CD8-positive, alpha-beta memory T cell (primary cell): ENCODE measurements around the gene IDS. TPM values are rescaled to one million over a fixed set of nuclear protein-coding genes. Genes with fewer than 3 reads are reported as not detected.
"Not testable (repeated sequence)": the region's sequence is repeated elsewhere in the genome, so short reads cannot be mapped to it uniquely, and the experiment has no call there.

Experiments
- CTCF ChIA-PET: fragments of 350-600 bp; sonication (Branson Sonifier 250); formaldehyde crosslinking; loops from one replicate; lab custom pipeline; 2021; ENCODE audit warnings: antibody characterized with exemption; lab: Charles Lee
- POLR2A ChIA-PET: fragments of 350-600 bp; sonication (Branson Sonifier 250); formaldehyde crosslinking; loops from one replicate; lab custom pipeline; 2021; ENCODE audit warnings: antibody characterized with exemption; lab: Charles Lee
- DNase-seq, 5 donors: peaks; one replicate each; pipeline versions ENCODE4 v3.0.0 to v3.0.0-alpha.2; 2020 to 2022; ENCODE audit warnings: mixed read lengths in 1 of 5
- H3K27ac ChIP-seq: one replicate; pipeline ENCODE4 v1.7.0; 2013; ENCODE audit warnings: low read depth, mild to moderate bottlenecking, low read length, moderate library complexity
- H3K27me3 ChIP-seq: 2 replicates; pipeline ENCODE4 v1.7.0; 2013; ENCODE audit warnings: low read length, mild to moderate bottlenecking; ENCODE audit not compliant: insufficient read depth, poor library complexity, severe bottlenecking
- H3K36me3 ChIP-seq: 2 replicates; pipeline ENCODE4 v1.7.0; 2013; ENCODE audit warnings: mild to moderate bottlenecking, low read length, moderate library complexity; ENCODE audit not compliant: insufficient read depth
- H3K4me1 ChIP-seq: 2 replicates; pipeline ENCODE4 v1.7.0; 2013; ENCODE audit warnings: mild to moderate bottlenecking, low read length, moderate library complexity; ENCODE audit not compliant: insufficient read depth
- H3K4me3 ChIP-seq: 2 replicates; pipeline ENCODE4 v1.7.0; 2013; ENCODE audit warnings: mild to moderate bottlenecking, low read length
- H3K9me3 ChIP-seq: 2 replicates; pipeline ENCODE4 v1.7.0; 2013; ENCODE audit warnings: mild to moderate bottlenecking, low read length
- H3K27ac Mint-ChIP-seq, 8 donors: one replicate each; pipeline ENCODE4 v1.8.0; 2020 to 2021; ENCODE audit warnings: mixed read lengths in 8 of 8, mild to moderate bottlenecking in 6 of 8, inconsistent platforms in 3 of 8, moderate library complexity in 3 of 8
- H3K27me3 Mint-ChIP-seq, 2 donors: one replicate each; pipeline ENCODE4 v1.8.0; 2020 to 2021; ENCODE audit warnings: mixed read lengths in 2 of 2, mild to moderate bottlenecking in 1 of 2, moderate library complexity in 1 of 2
- H3K36me3 Mint-ChIP-seq, 3 donors: one replicate each; pipeline ENCODE4 v1.8.0; 2020 to 2021; ENCODE audit warnings: mixed read lengths in 3 of 3, inconsistent platforms in 1 of 3, mild to moderate bottlenecking in 1 of 3
- H3K4me1 Mint-ChIP-seq, 3 donors: one replicate each; pipeline ENCODE4 v1.8.0; 2020 to 2021; ENCODE audit warnings: mixed read lengths in 3 of 3, inconsistent platforms in 1 of 3, mild to moderate bottlenecking in 1 of 3
- H3K4me3 Mint-ChIP-seq, 7 donors: one replicate each; pipeline ENCODE4 v1.8.0; 2020 to 2021; ENCODE audit warnings: mixed read lengths in 7 of 7, mild to moderate bottlenecking in 6 of 7, moderate library complexity in 4 of 7, inconsistent platforms in 2 of 7
- H3K9me3 Mint-ChIP-seq, 5 donors: one replicate each; pipeline ENCODE4 v1.8.0; 2020 to 2022; ENCODE audit warnings: mixed read lengths in 5 of 5, mild to moderate bottlenecking in 3 of 5, moderate library complexity in 2 of 5, inconsistent platforms in 1 of 5
- polyA plus RNA-seq: library from polyadenylated mRNA; unstranded; fragments of 300-500 nt; fragmentation: Illumina TruSeq; gene quantifications from one replicate; pipeline ENCODE4 v1.2.3, GENCODE V29; 2021
- total RNA-seq, 2 experiments: library from RNA; stranded (reverse); gene quantifications; one replicate each; pipeline ENCODE4 v1.2.3, GENCODE V29; 2021

IDS gene
- total and polyA plus RNA-seq, 3 experiments from 2014 or later = 84.6 to 145 (median 86.0) TPM

- no peak overlapping the region for H3K27ac ChIP-seq
- Mint-ChIP-seq H3K9me3 (peaks cover 0 to 2% (median 0%) of the 10 kb centered on the region in 5 donors), H3K4me1 (peaks cover 18 to 24% (median 24%) of the 10 kb centered on the region in 3 donors), H3K27me3 (peaks cover 0 to 13% of the 10 kb centered on the region in 2 donors), H3K27ac (peak overlapping the region in 6 of 8 donors; percentile 75 to 100 (median 98)), H3K36me3 (peaks cover 0 to 21% (median 0%) of the 10 kb centered on the region in 3 donors), H3K4me3 (no peak overlapping the region)
- H3K4me3 ChIP-seq = no peak overlapping the region
- DNase-seq = no peak
- H3K27me3 ChIP-seq = no peaks in the 10 kb centered on the region
- H3K36me3 ChIP-seq = peaks cover 8% of the 10 kb centered on the region
- no peaks in the 10 kb centered on the region for H3K9me3 ChIP-seq
- H3K4me1 ChIP-seq = peaks cover 32% of the 10 kb centered on the region
- POLR2A ChIA-PET = interaction anchor here (2.6 kb wide), 1 partner anchor 16 kb away, joined by 12 read pairs; no protein-coding TSS in a partner anchor
- CTCF ChIA-PET = interaction anchor here (1.7 to 3.6 kb wide), 2 partner anchors 16 to 34 kb away, joined by 5 to 25 read pairs; partner anchors contain the start of gene EOLA1
Measured at GRCh38 chrX:149506349-149506748, 1.2 kb upstream of the IDS start.

GRCh38 chrX:149505671-149506070 is 565 bp upstream of the IDS start:
- CTCF ChIA-PET = interaction anchor here (1.2 to 3.6 kb wide), 4 partner anchors 8 to 35 kb away, joined by 3 to 25 read pairs (median 4); partner anchors contain the start of gene EOLA1

GRCh38 chrX:149504226-149504914 is 736 bp downstream of the IDS start:
- peak; percentile 50 to 90 (median 59) for DNase-seq
- Mint-ChIP-seq H3K4me3 (peak overlapping the region; percentile 86 to 99 (median 93)), H3K27me3 (peaks cover 0 to 16% of the 10 kb centered on the region in 2 donors), H3K4me1 (peaks cover 24 to 41% (median 38%) of the 10 kb centered on the region in 3 donors), H3K27ac (peak overlapping the region; percentile 94 to 100 (median 99)), H3K9me3 (peaks cover 0 to 2% (median 0%) of the 10 kb centered on the region in 5 donors), H3K36me3 (peaks cover 0 to 38% (median 0%) of the 10 kb centered on the region in 3 donors)
- Histone ChIP-seq H3K27ac (peak overlapping the region; percentile 99), H3K4me1 (peaks cover 33% of the 10 kb centered on the region), H3K27me3 (no peaks in the 10 kb centered on the region), H3K4me3 (peak overlapping the region; percentile 85), H3K9me3 (no peaks in the 10 kb centered on the region), H3K36me3 (peaks cover 18% of the 10 kb centered on the region)
- ChIA-PET CTCF (interaction anchor here (1.3 to 3.6 kb wide), 4 partner anchors 8 to 36 kb away, joined by 3 to 25 read pairs (median 4); partner anchors contain the start of gene EOLA1), POLR2A (interaction anchor here (0.5 to 2.6 kb wide), 5 partner anchors 10 to 1192 kb away, joined by 3 to 25 read pairs (median 6); partner anchors contain the start of genes EOLA1 and EOLA2)

More at GRCh38 chrX:149505671-149506070, 565 bp upstream of the IDS start:
- H3K4me3 Mint-ChIP-seq = peak overlapping the region; percentile 86 to 99 (median 93)
- no peaks in the 10 kb centered on the region for H3K9me3 ChIP-seq
- H3K9me3 Mint-ChIP-seq = peaks cover 0 to 2% (median 0%) of the 10 kb centered on the region in 5 donors
- POLR2A ChIA-PET = interaction anchor here (0.7 to 2.6 kb wide), 4 partner anchors 17 to 1594 kb away, joined by 4 to 25 read pairs (median 9); partner anchors contain the start of genes EOLA1, EOLA2 and FMR1
- peak overlapping the region; percentile 30 for H3K4me3 ChIP-seq
- H3K36me3 Mint-ChIP-seq = peaks cover 0 to 27% (median 0%) of the 10 kb centered on the region in 3 donors
- no peaks in the 10 kb centered on the region for H3K27me3 ChIP-seq
- H3K36me3 ChIP-seq = peaks cover 15% of the 10 kb centered on the region
- peak overlapping the region; percentile 94 to 100 (median 99) for H3K27ac Mint-ChIP-seq
- peak overlapping the region; percentile 99 for H3K27ac ChIP-seq
- peaks cover 33% of the 10 kb centered on the region for H3K4me1 ChIP-seq
- DNase-seq = no peak
- H3K27me3 Mint-ChIP-seq = peaks cover 0 to 16% of the 10 kb centered on the region in 2 donors
- peaks cover 21 to 30% (median 29%) of the 10 kb centered on the region in 3 donors for H3K4me1 Mint-ChIP-seq

GRCh38 chrX:149503446-149503845 is 1.7 kb downstream of the IDS start:
- Histone ChIP-seq H3K4me1 (peaks cover 33% of the 10 kb centered on the region), H3K27ac (peak overlapping the region; percentile 99), H3K36me3 (peaks cover 23% of the 10 kb centered on the region)
- Mint-ChIP-seq H3K27ac (peak overlapping the region; percentile 94 to 100 (median 99)), H3K4me1 (peaks cover 24 to 41% (median 38%) of the 10 kb centered on the region in 3 donors), H3K4me3 (peak overlapping the region; percentile 86 to 99 (median 93)), H3K36me3 (peaks cover 0 to 38% (median 0%) of the 10 kb centered on the region in 3 donors), H3K27me3 (peaks cover 0 to 14% of the 10 kb centered on the region in 2 donors)
- ChIA-PET CTCF (interaction anchor here (1.3 to 3.6 kb wide), 2 partner anchors 9 to 37 kb away, joined by 4 to 25 read pairs; partner anchors contain the start of gene EOLA1), POLR2A (interaction anchor here (2.2 kb wide), 1 partner anchor 36 kb away, joined by 25 read pairs; the partner anchor contains the start of gene EOLA1)
- H3K27me3 ChIP-seq, H3K9me3 Mint-ChIP-seq, H3K4me3 ChIP-seq, H3K9me3 ChIP-seq: not testable (repeated sequence)
- DNase-seq = peak; percentile 38 to 89 (median 69)

- H3K9me3 ChIP-seq, POLR2A ChIA-PET, H3K4me3 ChIP-seq, H3K27me3 ChIP-seq, H3K9me3 Mint-ChIP-seq, DNase-seq: not testable (repeated sequence)
- Histone ChIP-seq H3K4me1 (peaks cover 33% of the 10 kb centered on the region), H3K36me3 (peaks cover 28% of the 10 kb centered on the region), H3K27ac (peak overlapping the region; percentile 99)
- Mint-ChIP-seq H3K27me3 (peaks cover 0 to 13% of the 10 kb centered on the region in 2 donors), H3K27ac (peak overlapping the region; percentile 61 to 100 (median 88)), H3K4me3 (peak overlapping the region in 2 of 7 donors; percentile 10 to 39), H3K36me3 (peaks cover 0 to 38% (median 0%) of the 10 kb centered on the region in 3 donors), H3K4me1 (peaks cover 24 to 46% (median 38%) of the 10 kb centered on the region in 3 donors)
- CTCF ChIA-PET = interaction anchor here (1.3 to 3.6 kb wide), 2 partner anchors 10 to 38 kb away, joined by 4 to 25 read pairs; partner anchors contain the start of gene EOLA1
Measured at GRCh38 chrX:149502923-149503322, 2.2 kb downstream of the IDS start.

- peaks cover 56% of the 10 kb centered on the region for H3K36me3 ChIP-seq
- POLR2A ChIA-PET = no interaction called here
- H3K27me3 ChIP-seq = no peaks in the 10 kb centered on the region
- peaks cover 22 to 57% (median 34%) of the 10 kb centered on the region in 3 donors for H3K4me1 Mint-ChIP-seq
- H3K36me3 Mint-ChIP-seq = peaks cover 4 to 37% (median 4%) of the 10 kb centered on the region in 3 donors
- CTCF ChIA-PET = no interaction called here
- H3K27me3 Mint-ChIP-seq = peaks cover 0 to 10% of the 10 kb centered on the region in 2 donors
- no peak for DNase-seq
- no peak overlapping the region for H3K27ac ChIP-seq
- peak overlapping the region in 2 of 7 donors; percentile 41 to 72 for H3K4me3 Mint-ChIP-seq
- no peak overlapping the region for H3K4me3 ChIP-seq
- H3K9me3 ChIP-seq = no peaks in the 10 kb centered on the region
- H3K4me1 ChIP-seq = peaks cover 24% of the 10 kb centered on the region
- peak overlapping the region in 5 of 8 donors; percentile 29 to 99 (median 61) for H3K27ac Mint-ChIP-seq
- H3K9me3 Mint-ChIP-seq = peaks cover 0 to 2% (median 0%) of the 10 kb centered on the region in 5 donors
Measured at GRCh38 chrX:149499766-149500165, 5.3 kb downstream of the IDS start.

- ChIA-PET CTCF (no interaction called here), POLR2A (no interaction called here)
- Mint-ChIP-seq H3K9me3 (no peaks in the 10 kb centered on the region), H3K36me3 (peaks cover 4 to 32% (median 4%) of the 10 kb centered on the region in 3 donors), H3K4me3 (peak overlapping the region in 1 of 7 donors; percentile 29), H3K4me1 (peaks cover 22 to 57% (median 34%) of the 10 kb centered on the region in 3 donors), H3K27me3 (peaks cover 0 to 8% of the 10 kb centered on the region in 2 donors), H3K27ac (peak overlapping the region in 2 of 8 donors; percentile 54 to 99)
- Histone ChIP-seq H3K4me3 (no peak overlapping the region), H3K4me1 (peaks cover 16% of the 10 kb centered on the region), H3K27ac (no peak overlapping the region), H3K9me3 (no peaks in the 10 kb centered on the region), H3K36me3 (peaks cover 64% of the 10 kb centered on the region), H3K27me3 (no peaks in the 10 kb centered on the region)
- DNase-seq = no peak
Measured at GRCh38 chrX:149498767-149499166, 6.3 kb downstream of the IDS start.
